ENCODE results near the gene CEP63. TPM values are rescaled to one million over a fixed set of nuclear protein-coding genes. Genes with fewer than 3 reads are reported as not detected.

The CEP63 gene
- total and polyA plus RNA-seq, 2 experiments from 2014 or later: 15.1 to 53.9 TPM

- no peak for TF ChIP-seq ZNF462 (CRISPR knock-in tag; IDR thresholded peaks at IDR 0.05)
- no peak for TF ChIP-seq STAT1 (IDR thresholded peaks at IDR 0.05; ENCODE audit: unreplicated experiment)
- TF ChIP-seq, protein P1, sequence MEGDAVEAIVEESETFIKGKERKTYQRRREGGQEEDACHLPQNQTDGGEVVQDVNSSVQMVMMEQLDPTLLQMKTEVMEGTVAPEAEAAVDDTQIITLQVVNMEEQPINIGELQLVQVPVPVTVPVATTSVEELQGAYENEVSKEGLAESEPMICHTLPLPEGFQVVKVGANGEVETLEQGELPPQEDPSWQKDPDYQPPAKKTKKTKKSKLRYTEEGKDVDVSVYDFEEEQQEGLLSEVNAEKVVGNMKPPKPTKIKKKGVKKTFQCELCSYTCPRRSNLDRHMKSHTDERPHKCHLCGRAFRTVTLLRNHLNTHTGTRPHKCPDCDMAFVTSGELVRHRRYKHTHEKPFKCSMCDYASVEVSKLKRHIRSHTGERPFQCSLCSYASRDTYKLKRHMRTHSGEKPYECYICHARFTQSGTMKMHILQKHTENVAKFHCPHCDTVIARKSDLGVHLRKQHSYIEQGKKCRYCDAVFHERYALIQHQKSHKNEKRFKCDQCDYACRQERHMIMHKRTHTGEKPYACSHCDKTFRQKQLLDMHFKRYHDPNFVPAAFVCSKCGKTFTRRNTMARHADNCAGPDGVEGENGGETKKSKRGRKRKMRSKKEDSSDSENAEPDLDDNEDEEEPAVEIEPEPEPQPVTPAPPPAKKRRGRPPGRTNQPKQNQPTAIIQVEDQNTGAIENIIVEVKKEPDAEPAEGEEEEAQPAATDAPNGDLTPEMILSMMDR (conservative IDR thresholded peaks at IDR 0.05; ENCODE audit: low read depth in 2 of 2): no peak
- TF ChIP-seq POLR2AphosphoS5 (IDR thresholded peaks at IDR 0.05; ENCODE audit: low read depth): no peak
- no peak for TF ChIP-seq ZNF331 (CRISPR knock-in tag; IDR thresholded peaks at IDR 0.05; ENCODE audit: low read depth)
- no peak for TF ChIP-seq NANOG (IDR thresholded peaks at IDR 0.05; ENCODE audit: borderline replicate concordance)
- no peak for TF ChIP-seq JUNB (IDR thresholded peaks at IDR 0.05; ENCODE audit: unreplicated experiment)
- no peak for TF ChIP-seq EZH2 (IDR thresholded peaks at IDR 0.05; ENCODE audit: low read depth, unreplicated experiment)
- no peak for TF ChIP-seq CREB1 (CRISPR knock-in tag; IDR thresholded peaks at IDR 0.05; ENCODE audit: low read depth)
- no peak for TF ChIP-seq ZNF114 (CRISPR knock-in tag; IDR thresholded peaks at IDR 0.05)
These were observed 26.3 kb upstream of the CEP63 start (continued) for GRCh38 chr3:134459562-134459961.
